DMS114 treated with DMSO at 0.1 percent for 48 hours (cell line): ENCODE results near the gene PELI3.
"Not testable (repeated sequence)": the region's sequence is repeated elsewhere in the genome, so short reads cannot be mapped to it uniquely, and the experiment has no call there.

Experiments used
- DNase-seq: peaks from one replicate; lab custom pipeline; 2025; ENCODE audit not compliant: unreplicated experiment; lab: John Stamatoyannopoulos, UW

The PELI3 gene

GRCh38 chr11:66443602-66444001 is 23.1 kb upstream of the PELI3 start:
- DNase-seq, result no peak

GRCh38 chr11:66447012-66447411 is 19.7 kb upstream of the PELI3 start:
- DNase-seq, result no peak

- DNase-seq, result no peak
These were observed 18.2 kb upstream of the PELI3 start for GRCh38 chr11:66448523-66448922.

DNA sequence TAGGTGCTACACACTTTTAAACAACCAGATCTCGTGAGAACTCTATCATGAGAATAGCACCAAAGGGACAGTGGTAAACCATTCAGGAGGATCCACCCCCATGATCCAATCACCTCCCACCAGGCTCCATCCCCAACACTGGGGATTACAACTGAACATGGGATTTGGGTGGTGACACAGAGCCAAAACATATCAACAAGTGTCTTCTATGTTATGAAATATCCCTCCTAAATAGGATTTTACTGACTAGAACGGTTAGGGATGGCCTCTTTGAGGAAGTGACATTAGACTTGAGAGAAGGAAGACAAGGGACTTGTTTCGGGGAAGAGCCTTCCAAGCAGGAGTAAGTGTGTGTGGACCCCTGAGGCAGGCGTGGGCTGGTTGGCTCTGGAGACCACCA is 16.1 kb upstream of the PELI3 start:
- no peak for DNase-seq

DNA sequence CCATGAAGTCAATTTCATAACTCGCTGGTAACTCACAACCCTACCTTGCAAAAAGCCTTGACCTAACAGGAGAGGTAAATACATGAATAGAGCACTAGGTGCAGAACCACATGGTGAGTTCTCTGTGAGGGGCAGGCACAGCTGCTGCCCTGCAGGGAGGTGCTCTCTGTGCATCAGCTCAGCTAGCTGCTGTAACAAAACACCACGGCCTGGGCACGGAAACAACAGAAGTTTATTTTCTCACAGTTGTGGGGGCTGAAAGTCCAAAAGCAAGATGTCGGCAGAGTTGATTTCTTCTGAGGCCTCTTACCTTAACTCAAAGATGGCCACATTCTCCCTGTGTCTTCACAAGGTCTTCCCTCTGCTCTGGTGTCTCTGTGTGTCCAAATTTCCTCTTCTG is 15.0 kb upstream of the PELI3 start:
- DNase-seq, result no peak

- DNase-seq, result no peak
These were observed 12.5 kb upstream of the PELI3 start for GRCh38 chr11:66454247-66454646.

- no peak for DNase-seq
These were observed 11.9 kb upstream of the PELI3 start for GRCh38 chr11:66454828-66455227.

DNA sequence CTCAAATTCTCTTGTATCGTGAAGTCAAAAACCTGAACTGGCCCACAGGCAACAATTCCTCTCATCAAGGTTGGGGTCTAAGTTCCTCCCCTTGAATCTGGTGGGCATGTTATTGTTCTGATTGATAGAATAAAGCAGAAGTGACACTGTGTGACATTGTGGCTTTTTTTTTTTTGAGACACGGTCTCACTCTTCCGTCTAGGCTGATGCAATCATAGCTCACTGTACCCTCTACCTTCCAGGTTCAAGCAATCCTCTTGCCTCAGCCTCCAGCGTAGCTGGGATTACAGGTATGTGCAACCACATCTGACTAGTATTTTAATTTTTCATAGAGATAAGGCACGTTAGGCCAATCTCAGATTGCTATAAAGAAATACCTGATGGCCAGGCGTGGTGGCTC is 8.9 kb upstream of the PELI3 start:
- DNase-seq, result no peak

GRCh38 chr11:66459138-66459778 is 7.4 kb upstream of the PELI3 start:
- DNase-seq, result no peak

DNA sequence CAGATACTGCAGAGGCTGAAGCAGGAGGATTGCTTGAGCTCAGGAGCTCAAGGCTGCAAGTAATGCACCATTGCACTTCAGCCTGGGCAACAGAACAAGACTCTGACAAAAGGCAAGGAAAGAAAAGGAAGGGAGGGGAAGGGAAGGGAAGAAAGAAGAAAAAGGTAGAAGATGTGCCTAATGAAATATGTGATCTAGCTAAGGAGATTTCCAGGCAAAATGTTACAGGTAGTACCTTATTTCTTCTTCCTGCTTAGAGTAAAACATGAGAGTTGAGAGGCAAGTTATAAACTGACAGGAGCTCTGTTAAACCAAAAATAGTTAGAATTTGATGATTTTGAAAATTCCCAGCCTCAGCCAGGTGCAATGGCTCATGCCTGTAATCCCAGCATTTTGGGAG is 4.7 kb upstream of the PELI3 start:
- DNase-seq, result no peak

DNA sequence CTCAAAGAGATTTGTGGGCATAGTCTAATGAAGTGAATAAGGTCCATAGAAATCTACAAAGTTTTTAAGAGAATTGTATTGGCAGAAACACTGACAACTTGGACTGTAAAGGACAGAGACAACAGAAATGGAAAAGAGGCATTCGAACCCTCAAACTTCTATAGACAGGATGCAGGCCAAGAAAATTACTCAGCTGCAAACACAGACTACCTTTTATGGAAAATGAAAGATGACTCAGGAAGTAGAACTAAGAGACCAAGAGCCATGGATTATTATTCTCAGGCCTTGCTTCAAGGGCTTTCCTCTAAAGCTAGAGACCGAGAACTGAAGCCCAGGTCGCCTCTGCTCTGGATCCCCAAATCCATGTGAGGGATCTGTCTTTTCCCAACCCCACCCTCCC is 3.8 kb upstream of the PELI3 start:
- no peak for DNase-seq

DNA sequence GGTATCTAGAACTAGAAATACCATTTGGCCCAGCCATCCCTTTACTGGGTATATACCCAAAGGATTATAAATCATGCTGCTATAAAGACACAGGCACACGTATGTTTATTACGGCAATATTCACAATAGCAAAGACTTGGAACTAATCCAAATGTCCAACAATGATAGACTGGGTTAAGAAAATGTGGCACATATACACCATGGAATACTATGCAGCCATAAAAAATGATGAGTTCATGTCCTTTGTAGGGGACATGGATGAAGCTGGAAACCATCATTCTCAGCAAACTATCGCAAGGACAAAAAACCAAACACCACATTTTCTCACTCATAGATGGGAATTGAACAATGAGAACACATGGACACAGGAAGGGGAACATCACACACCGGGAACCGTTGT is 2.6 kb upstream of the PELI3 start:
- DNase-seq, result not testable (repeated sequence)

- DNase-seq, result no peak
These were observed 1.8 kb upstream of the PELI3 start for GRCh38 chr11:66464916-66465315.

GRCh38 chr11:66465373-66466224 is 1.1 kb upstream of the PELI3 start:
- DNase-seq, result no peak

- no peak for DNase-seq
These were observed 442 bp downstream of the PELI3 start for GRCh38 chr11:66467034-66467659.

GRCh38 chr11:66467756-66468155 is 1.1 kb downstream of the PELI3 start:
- no peak for DNase-seq

DNA sequence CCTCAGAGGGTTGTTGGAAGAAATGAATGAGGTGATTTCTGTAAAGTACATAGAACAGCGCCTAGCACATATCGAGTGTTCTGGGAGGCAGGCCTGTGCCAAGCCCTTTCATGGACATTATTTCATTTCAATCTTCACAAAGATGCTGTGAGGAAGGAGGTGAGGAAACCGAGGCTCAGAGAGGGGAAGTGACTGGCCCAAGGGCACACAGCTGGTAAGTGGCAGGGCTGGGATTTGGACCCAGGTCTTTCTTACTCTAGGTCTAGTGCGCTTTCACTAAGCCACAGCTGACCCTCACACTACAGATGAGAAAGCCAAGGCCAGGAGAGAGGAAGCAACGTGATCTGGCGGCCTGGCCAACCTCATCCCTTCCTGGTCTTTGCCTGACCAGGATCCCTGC is 2.0 kb downstream of the PELI3 start:
- DNase-seq, result no peak

DNA sequence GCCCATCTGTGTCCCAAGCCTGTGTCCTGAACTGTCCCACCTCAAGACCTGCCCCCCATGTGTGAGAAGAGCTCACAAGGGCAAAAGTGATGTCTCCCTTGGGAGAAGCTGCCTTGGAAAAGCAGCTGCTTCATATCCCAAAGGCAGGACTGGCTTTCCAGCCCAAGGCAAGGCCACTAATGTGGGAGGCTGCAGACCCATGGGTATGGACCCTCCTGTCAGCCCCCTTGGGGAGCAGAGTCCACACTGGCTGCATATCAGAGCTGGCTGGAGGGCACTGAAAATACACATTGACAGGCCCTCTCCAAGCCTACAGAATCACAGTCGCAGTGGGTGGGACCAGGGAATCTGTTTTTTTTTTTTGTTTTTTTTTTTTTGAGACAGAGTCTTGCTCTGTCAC is 2.7 kb downstream of the PELI3 start:
- DNase-seq, result no peak

DNA sequence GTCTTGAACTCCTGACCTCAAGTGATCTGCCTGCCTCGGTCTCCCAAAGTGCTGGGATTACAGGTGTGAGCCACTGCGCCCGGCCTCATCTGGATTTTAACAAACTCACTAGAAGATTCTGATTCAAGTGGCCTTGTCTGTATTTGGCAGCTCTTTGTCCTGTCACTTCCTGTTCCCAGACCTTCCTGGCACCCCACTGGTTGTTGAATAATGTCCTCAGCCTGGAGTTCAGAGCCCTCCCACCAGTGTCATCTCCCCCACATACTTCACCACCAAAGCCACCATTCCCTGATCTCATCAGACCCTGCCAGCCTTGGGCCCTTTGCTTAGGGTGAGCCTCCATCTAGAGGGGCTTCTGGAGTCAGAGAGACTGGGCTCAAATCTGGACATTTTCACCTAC is 3.3 kb downstream of the PELI3 start:
- no peak for DNase-seq

GRCh38 chr11:66471142-66471541 is 4.4 kb downstream of the PELI3 start:
- DNase-seq, result no peak

GRCh38 chr11:66472054-66472453 is 5.3 kb downstream of the PELI3 start:
- DNase-seq, result no peak

- no peak for DNase-seq
These were observed 6.5 kb downstream of the PELI3 start for GRCh38 chr11:66473167-66473566.
